Choroid plexus epithelial cell (primary cell): ENCODE results near the gene OSBPL8.
A peak's percentile ranks its signal among the peaks of the same experiment; 100 is the strongest.

ENCODE experiments used
- DNase-seq: peaks from one replicate; pipeline ENCODE4 v3.0.0-alpha.2; 2010; ENCODE audit warnings: low read depth
- H3K4me3 ChIP-seq: 2 replicates; pipeline ENCODE4 v1.5.1; 2011; ENCODE audit warnings: low read depth, mild to moderate bottlenecking, control low read depth, low read length, moderate library complexity
- TF ChIP-seq, protein P1 (sequence below): conservative IDR thresholded peaks from 2 replicates; pipeline ENCODE4 v1.5.1; 2011; ENCODE audit warnings: low read depth, mild to moderate bottlenecking, control low read depth, inconsistent platforms, low read length, moderate library complexity

Gene OSBPL8

GRCh38 chr12:76539727-76540126, 19.8 kb downstream of the OSBPL8 start:
- DNase-seq, result no peak
- H3K4me3 ChIP-seq, result no peak overlapping the region
- TF ChIP-seq, protein P1, sequence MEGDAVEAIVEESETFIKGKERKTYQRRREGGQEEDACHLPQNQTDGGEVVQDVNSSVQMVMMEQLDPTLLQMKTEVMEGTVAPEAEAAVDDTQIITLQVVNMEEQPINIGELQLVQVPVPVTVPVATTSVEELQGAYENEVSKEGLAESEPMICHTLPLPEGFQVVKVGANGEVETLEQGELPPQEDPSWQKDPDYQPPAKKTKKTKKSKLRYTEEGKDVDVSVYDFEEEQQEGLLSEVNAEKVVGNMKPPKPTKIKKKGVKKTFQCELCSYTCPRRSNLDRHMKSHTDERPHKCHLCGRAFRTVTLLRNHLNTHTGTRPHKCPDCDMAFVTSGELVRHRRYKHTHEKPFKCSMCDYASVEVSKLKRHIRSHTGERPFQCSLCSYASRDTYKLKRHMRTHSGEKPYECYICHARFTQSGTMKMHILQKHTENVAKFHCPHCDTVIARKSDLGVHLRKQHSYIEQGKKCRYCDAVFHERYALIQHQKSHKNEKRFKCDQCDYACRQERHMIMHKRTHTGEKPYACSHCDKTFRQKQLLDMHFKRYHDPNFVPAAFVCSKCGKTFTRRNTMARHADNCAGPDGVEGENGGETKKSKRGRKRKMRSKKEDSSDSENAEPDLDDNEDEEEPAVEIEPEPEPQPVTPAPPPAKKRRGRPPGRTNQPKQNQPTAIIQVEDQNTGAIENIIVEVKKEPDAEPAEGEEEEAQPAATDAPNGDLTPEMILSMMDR, result no peak

DNA sequence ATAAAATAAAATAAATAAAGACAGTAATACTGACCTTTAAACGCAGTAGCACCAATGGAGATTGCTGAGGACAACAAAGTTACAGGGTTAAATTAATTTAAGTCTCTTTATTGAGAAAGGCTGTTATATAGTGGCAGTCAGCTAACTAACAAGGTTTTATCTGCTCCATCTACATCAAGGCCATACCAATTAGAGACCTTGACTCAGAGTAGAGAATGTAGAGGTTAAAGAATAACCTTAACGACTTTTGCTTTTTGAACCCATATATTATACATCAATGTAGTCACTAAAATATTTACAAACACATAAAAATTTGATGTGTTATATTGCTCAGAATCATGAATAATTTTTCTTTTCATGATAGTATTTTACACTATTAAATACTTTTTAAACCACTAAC, 21.6 kb downstream of the OSBPL8 start:
- TF ChIP-seq, protein P1, result no peak
- H3K4me3 ChIP-seq, result no peak overlapping the region
- DNase-seq, result no peak

GRCh38 chr12:76536546-76536945, 23.0 kb downstream of the OSBPL8 start:
- DNase-seq, result no peak
- no peak overlapping the region for H3K4me3 ChIP-seq
- TF ChIP-seq, protein P1, result no peak

- DNase-seq, result no peak
- H3K4me3 ChIP-seq, result no peak overlapping the region
- TF ChIP-seq, protein P1, result no peak
These were observed 24.4 kb downstream of the OSBPL8 start for GRCh38 chr12:76535170-76535569.

DNA sequence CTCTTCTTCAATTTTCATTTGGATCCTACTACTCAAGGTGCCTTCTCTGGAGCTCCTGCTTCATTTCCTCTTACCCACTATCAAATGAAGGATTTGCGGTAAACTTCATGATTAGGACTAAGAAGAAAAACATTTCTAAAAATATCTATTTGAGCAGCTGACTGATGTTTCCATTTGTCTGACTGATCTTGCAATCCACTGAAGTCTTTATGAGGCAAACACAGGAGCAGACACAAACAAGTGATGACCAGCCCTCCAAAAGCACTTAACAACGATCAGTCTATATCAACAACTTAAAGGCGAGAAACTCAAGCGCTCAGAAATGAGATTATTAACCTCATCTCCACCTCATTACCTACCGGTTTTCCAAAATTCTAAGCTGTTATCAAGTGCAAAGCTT, 26.2 kb downstream of the OSBPL8 start:
- H3K4me3 ChIP-seq, result no peak overlapping the region
- peak; percentile 55 for DNase-seq
- TF ChIP-seq, protein P1, result no peak

DNA sequence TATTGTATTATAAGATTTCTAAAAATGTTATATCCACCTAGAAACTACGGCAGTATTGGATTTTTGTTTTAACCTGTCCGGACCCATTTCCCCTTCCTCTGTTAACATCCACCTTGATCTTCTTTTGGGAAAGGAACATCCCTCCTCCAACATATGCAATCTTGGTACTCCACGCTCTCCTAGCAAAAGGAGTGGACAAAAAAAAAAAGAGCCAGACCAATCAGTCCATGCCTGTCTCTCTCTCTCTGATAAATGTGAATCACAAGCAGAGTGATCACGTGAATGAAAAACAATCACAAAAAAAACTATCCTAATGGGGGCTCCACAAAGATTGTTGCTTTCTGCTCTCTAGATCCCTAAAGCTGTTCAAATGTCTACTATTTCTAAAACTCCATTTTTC, 27.1 kb downstream of the OSBPL8 start:
- no peak overlapping the region for H3K4me3 ChIP-seq
- DNase-seq, result no peak
- TF ChIP-seq, protein P1, result no peak

DNA sequence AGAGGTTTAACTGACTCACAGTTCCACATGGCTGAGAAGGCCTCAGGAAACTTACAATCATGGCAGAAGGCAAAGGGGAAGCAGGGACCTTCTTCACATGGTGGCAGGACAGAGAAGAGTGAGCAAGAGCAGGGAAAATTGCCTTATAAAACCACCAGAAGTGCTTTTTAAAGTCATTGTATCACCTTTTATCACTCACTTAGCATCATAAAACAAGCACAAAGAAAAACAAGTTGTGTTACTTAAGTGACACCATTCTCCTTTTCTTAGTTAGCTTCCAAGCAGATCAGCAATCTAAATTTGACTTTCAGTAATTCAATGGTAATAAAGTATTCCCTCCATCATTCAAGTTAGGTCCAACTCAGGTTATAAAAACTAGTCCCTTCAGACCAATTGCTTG, 28.5 kb downstream of the OSBPL8 start:
- TF ChIP-seq, protein P1, result no peak
- no peak overlapping the region for H3K4me3 ChIP-seq
- no peak for DNase-seq
